Right renal pelvis (tissue), 4 donors: ENCODE measurements around the gene NPIPA1. TPM values are rescaled to one million over a fixed set of nuclear protein-coding genes. Genes with fewer than 3 reads are reported as not detected.
"Not testable (repeated sequence)": the region's sequence is repeated elsewhere in the genome, so short reads cannot be mapped to it uniquely, and the experiment has no call there.

Experiments used
- DNase-seq, 4 donors: peaks; one replicate each; pipeline ENCODE4 v3.0.0-alpha.2; 2013; ENCODE audit warnings: low read depth in 4 of 4, low spot score in 3 of 4, missing footprints in 1 of 4
- polyA plus RNA-seq, 4 donors: library from polyadenylated mRNA; unstranded; fragments of 120-200 nt; gene quantifications; one replicate each; pipeline ENCODE4 v1.2.1, GENCODE V29; 2013; ENCODE audit not compliant: insufficient read length in 4 of 4

Gene NPIPA1
- polyA plus RNA-seq, 4 donors: 94.8 to 142 (median 119) TPM

DNA sequence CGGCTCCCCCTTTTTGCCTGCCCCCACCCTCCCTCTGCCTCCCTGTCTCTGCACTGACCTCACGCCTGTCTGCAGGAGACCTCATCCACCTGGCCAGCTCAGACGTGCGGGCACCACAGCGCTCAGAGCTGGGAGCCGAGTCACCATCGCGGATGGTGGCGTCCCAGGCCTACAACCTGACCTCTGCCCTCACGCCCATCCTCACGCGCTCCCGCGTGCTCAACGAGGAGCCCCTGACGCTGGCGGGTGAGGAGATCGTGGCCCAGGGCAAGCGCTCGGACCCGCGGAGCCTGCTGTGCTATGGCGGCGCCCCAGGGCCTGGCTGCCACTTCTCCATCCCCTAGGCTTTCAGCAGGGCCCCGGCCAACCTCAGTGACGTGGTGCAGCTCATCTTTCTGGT lies 8.1 kb upstream of the NPIPA1 start:
- DNase-seq: not testable (repeated sequence)

- DNase-seq: not testable (repeated sequence)
These were observed 7.0 kb upstream of the NPIPA1 start for GRCh38 chr16:14930246-14930645.

DNA sequence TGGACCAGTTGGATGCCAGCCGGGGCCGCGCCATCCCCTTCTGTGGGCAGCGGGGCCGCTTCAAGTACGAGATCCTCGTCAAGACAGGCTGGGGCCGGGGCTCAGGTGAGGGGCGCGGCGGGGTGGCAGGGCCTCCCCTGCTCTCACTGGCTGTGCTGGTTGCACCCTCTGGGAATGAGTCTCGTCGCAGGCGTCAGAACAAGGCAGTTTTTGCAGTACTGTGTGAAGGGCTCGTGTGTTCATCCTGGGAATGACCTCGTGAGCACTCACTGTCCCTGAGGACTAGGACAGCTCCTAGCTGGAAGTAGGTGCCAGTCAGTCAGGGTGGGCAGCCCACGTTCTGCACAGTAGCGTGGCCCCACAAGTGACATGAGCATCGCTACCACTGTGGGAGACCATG lies 6.3 kb upstream of the NPIPA1 start:
- not testable (repeated sequence) for DNase-seq

DNA sequence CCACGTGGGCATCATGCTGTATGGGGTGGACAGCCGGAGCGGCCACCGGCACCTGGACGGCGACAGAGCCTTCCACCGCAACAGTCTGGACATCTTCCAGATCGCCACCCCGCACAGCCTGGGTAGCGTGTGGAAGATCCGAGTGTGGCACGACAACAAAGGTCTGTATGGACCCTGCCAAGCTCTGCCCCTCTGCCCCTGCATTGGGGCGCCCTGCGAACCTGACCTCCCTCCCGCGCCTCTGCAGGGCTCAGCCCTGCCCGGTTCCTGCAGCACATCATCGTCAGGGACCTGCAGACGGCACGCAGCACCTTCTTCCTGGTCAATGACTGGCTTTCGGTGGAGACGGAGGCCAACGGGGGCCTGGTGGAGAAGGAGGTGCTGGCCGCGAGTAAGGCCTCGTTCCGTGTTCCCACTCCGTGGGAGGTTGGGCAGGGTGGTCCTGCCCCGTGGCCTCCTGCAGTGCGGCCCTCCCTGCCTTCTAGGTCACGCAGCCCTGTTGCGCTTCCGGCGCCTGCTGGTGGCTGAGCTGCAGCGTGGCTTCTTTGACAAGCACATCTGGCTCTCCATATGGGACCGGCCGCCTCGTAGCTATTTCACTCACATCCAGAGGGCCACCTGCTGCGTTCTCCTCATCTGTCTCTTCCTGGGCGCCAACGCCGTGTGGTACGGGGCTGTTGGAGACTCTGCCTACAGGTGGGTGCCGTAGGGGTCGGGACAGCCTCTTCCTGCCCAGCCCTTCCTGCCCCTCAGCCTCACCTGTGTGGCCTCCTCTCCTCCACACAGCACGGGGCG lies 4.5 kb upstream of the NPIPA1 start:
- DNase-seq: not testable (repeated sequence)

- DNase-seq: not testable (repeated sequence)
These were observed 751 bp downstream of the NPIPA1 start for GRCh38 chr16:14937994-14938393.

- DNase-seq: not testable (repeated sequence)
These were observed 5.4 kb downstream of the NPIPA1 start for GRCh38 chr16:14942686-14943085.

DNA sequence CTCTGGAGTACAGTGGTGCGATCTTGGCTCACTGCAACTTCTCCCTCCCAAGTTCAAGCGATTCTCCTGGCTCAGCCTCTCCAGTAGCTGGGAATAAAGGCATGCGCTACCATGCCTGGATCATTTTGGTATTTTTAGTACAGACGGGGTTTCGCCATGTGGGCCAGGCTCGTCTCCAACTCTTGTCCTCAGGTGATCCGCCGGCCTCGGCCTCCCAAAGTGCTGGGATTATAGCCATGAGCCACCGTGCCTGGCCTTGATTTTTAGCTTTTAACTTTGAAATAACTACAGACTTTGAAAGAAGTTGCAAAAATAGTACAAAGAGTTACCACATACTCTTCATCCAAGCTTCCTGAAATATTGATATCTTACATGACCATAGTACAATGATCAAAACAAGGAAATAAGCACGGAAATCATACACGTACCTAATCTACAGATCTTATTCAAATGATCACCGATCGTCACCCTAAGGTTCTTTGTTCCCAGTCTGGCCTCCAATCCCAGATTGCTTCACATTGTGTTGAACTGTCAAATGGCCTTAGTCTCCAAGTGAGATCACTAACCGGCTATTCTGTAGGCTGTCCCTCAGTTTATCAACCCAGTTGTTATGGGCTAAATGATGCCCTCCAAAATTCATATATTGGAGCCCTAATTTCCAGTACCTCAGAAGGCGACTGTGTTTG lies 18.4 kb downstream of the NPIPA1 start:
- no peak for DNase-seq

GRCh38 chr16:14957576-14958322 lies 20.5 kb downstream of the NPIPA1 start:
- no peak for DNase-seq

DNA sequence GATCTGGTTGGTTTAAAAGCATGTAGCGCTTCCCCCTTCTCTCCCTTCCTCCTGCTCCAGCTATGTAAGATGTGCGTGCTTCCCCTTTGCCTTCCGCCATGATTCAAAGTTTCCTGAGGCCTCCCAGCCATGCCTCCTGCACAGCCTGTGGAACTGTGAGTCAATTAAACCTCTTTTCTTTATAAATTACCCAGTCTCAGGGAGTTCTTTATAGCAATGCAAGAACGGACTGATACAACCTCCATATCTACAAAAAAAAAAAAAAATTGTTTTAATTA lies 21.0 kb downstream of the NPIPA1 start:
- DNase-seq: no peak

DNA sequence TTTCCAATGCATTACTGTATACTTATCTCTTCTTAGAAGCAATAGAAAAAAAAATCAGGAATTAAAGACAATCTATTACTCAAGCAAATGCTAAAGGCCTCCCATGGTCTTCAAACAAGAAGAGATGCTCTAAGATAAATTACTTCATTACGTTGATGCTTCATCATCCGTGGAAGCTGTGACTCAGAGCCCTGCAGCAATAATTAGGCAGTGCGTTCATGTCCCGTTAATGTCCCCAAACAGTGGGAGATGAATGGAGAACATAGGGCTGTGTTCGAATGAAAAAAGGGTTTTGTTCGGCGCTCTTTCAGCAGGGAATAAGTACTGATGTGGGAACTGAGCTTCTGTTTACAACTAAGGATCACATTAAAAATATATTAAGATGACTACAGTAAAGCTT lies 21.7 kb downstream of the NPIPA1 start:
- DNase-seq: no peak

GRCh38 chr16:14961405-14962186 lies 24.4 kb downstream of the NPIPA1 start:
- no peak for DNase-seq

- no peak for DNase-seq
These were observed 26.3 kb downstream of the NPIPA1 start for GRCh38 chr16:14963281-14964173.

DNA sequence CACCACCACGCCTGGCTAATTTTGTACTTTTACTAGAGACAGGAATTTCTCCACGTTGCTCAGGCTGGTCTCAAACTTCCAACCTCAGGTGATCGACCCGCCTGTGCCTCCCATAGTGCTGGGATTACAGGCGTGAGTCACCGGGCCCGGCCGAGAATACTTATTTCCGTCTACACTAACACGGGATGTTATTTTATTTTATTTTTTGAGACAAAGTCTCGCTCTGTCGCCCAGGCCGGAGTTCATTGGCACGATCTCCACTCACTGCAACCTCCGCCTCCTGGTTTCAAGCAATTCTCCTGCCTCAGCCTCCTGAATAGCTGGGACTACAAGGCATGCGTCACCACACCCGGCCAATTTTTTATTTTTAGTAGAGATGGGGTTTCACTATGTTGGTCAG lies 28.1 kb downstream of the NPIPA1 start:
- no peak for DNase-seq

GRCh38 chr16:14969795-14970194 lies 32.6 kb downstream of the NPIPA1 start:
- not testable (repeated sequence) for DNase-seq

- DNase-seq: not testable (repeated sequence)
These were observed 34.5 kb downstream of the NPIPA1 start for GRCh38 chr16:14971621-14972228.

DNA sequence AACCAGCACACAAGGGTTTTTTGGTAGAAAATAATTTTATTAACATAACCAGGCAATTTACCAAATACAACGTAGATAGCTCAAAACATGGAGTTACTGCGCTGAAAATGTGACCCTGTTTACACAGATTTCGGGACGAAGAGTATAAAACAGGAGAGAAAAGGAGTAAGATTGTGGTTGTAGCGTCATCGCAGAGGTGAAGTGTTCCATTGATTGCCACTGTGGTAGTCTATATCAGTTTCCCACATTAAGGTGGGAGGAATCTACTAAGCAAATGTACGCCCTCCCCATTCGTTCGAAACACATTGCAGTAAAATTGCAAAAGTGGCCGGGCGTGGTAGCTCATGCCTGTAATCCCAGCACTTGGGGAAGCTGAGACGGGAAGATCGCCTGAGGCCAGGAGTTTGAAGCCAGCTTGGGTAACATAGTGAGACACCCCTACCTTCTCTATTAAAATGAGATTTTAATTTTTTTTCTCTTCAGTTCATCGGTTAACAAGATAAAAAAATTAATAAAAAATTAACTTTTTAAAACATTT lies 36.6 kb downstream of the NPIPA1 start:
- not testable (repeated sequence) for DNase-seq

- peak in 2 of 4 donors; percentile 20 to 41 for DNase-seq
These were observed 37.0 kb downstream of the NPIPA1 start for GRCh38 chr16:14974331-14974655.

GRCh38 chr16:14974656-14975417 lies 37.6 kb downstream of the NPIPA1 start, which contains the start of gene PDXDC1:
Gene PDXDC1, plus strand, starts transcription at chr16:14975026. Its CDS starts 174 bp downstream, at chr16:14975200.
- DNase-seq: peak; percentile 73 to 93 (median 86)
